GM12873 (cell line): ENCODE data around the gene ATN1.

Experiments used
- CTCF ChIP-seq: IDR thresholded peaks from 2 replicates; pipeline ENCODE4 v1.5.1; 2012; ENCODE audit warnings: low read depth, mild to moderate bottlenecking, moderate library complexity, low read length, control low read depth; ENCODE audit not compliant: insufficient read depth; ENCODE audit errors: missing control alignments

The ATN1 gene

DNA sequence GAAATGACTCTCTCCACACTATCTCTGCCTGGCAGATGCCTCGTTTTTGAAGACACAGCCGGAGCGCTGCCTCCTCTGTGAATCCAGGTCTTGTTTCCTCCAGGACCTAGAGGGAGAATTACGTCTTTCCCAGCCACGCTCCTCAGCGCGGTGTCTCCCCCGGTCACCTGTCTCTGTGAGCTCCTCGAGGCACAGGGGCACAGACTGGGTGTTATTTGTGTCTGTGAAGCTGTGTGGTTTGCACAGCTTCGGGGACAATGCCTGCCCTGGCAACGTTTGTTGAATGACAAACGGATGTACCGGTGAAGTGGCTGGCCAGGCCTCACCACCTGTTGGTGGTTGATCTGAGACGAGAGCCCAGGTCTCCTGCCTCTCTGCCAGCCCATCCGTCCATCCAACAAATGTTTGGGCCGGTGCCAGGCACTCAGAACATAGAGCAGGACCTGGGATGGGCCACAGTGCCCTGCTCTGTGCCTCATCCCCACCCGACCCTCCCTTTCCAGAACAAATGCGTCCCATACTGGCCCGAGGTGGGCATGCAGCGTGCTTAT, 29.5 kb downstream of the ATN1 start:
- no peak for TF ChIP-seq CTCF

DNA sequence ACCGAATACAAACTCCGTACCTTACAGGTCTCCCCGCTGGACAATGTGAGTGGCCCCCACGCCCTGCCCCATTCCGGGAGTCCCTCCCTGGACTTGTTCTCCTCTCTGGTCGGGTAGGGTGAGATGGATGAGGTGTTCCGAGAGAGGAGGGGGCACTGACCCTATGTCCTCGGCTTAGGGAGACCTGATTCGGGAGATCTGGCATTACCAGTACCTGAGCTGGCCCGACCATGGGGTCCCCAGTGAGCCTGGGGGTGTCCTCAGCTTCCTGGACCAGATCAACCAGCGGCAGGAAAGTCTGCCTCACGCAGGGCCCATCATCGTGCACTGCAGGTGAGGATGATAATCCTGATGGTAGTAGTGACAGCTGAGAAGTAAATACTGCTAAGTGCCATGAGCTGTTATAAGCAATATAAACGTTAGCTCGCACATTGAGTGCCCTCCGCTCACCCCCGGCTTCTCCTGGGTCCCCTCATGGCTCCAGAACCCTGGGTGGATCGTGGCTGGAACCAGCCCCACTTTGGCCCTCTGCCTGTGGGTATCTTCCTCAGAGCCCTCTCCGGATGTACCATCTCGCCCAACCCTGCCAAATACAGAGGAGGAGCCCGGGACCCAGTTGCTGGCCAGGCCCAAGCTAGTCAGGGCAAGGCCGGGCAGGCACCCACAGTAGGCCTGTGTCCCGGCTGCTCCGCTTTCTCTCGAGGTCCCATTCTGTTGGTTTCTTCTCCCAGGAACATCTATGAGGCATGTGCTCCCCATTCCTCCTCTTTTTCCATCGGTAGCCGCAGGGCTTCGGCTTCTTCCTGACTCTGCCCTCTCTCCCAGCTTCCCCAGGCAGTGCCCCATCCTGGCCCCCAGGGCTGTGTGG, 30.2 kb downstream of the ATN1 start:
- TF ChIP-seq CTCF: no peak

- no peak for TF ChIP-seq CTCF
Observed at GRCh38 chr12:6958609-6959057, 30.9 kb downstream of the ATN1 start.

GRCh38 chr12:6959058-6959804, 31.5 kb downstream of the ATN1 start:
- no peak for TF ChIP-seq CTCF

DNA sequence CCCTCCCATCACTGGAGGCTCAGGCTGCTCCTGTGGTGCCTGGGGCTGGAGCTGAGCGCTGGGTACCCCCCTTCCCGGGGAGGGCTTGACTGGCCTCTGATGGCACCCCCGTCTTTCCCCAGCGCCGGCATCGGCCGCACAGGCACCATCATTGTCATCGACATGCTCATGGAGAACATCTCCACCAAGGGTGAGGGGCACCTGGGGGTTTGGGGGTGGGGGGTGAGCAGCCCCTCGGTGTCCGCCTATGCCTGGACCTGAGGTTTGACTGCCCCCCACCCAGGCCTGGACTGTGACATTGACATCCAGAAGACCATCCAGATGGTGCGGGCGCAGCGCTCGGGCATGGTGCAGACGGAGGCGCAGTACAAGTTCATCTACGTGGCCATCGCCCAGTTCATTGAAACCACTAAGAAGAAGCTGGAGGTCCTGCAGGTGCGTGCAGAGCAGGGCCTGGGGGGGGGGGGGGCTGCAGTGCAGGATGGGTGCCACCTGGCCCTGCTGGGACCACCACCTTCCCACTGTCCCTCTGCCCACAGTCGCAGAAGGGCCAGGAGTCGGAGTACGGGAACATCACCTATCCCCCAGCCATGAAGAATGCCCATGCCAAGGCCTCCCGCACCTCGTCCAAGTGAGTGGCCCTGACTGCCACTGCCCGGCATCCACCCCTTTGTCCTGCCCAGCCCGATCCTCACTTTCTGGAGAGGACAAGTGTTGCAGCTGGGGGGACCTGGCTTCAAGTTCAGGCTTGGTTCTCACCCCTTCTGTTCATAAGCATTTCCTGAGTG, 32.2 kb downstream of the ATN1 start:
- TF ChIP-seq CTCF: no peak

DNA sequence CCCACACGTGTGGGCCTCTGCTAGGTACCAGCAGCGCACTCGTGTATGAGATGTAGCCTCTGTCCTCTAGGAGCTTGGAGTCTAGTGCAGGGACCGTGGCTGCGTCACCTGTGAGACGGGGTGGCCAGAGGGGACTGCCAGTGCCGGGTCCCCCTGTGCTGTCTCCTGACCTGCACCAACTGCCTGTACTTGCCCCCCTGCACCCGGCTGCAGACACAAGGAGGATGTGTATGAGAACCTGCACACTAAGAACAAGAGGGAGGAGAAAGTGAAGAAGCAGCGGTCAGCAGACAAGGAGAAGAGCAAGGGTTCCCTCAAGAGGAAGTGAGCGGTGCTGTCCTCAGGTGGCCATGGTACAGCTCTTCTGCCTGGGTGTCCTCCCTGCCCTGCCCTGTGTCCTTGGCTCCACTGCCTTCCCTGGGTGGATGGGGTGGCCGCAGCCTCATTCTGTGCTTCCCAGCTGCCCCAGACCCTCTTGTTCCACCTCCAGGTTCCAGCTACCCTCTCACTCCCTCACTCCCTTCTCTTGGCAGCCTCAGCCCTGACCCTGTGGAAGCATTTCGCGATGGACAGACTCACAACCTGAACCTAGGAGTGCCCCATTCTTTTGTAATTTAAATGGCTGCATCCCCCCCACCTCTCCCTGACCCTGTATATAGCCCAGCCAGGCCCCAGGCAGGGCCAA, 33.0 kb downstream of the ATN1 start:
- peak; percentile 64 for TF ChIP-seq CTCF
